ENCODE measurements around the gene TNS1. TPM values are rescaled to one million over a fixed set of nuclear protein-coding genes. Genes with fewer than 3 reads are reported as not detected.
"Not testable (repeated sequence)": the region's sequence is repeated elsewhere in the genome, so short reads cannot be mapped to it uniquely, and the experiment has no call there.

The TNS1 gene
- total RNA-seq, 2 experiments from 2014 or later = 0.92 to 0.97 TPM

DNA sequence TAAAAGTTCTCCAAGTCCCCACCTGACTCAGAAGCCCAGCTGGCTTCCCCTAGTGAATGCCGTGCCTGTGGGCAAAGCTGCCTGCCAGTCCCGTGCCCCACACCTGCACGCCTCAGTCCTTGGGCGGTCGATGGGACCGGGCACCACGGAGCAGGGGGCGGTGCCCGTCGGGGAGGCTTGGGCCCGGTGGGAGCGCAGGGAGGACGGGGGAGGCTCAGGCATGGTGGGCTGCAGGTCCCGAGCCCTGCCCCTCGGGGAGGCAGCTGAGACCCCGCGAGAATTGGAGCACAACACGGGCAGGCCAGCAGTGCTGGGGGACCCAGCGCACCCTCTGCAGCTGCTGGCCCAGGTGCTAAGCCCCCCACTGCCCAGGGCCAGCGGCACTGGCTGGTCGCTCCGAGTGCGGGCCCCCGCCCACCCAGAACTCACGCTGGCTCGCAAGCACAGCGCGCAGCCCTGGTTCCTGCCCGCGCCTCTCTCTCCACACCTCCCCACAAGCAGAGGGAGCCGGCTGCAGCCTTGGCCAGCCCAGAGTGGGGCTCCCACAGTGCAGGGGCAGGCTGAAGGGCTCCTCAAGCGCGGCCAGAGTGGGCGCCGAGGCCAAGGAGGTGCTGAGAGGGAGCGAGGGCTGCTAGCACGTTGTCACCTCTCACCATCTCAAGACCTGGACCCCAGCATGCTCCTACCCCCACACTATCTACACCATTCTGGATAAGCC lies 215.5 kb downstream of the TNS1 start:
- peaks cover 12% of the 10 kb centered on the region for H3K9me3 Mint-ChIP-seq
- peaks cover 15% of the 10 kb centered on the region for H3K4me1 Mint-ChIP-seq (ENCODE audit: low read depth)
- CTCF ChIA-PET = interaction anchor here (1.0 to 6.8 kb wide), 11 partner anchors 13 to 282 kb away, joined by 3 to 99 read pairs (median 21); partner anchors contain the start of gene RUFY4
- no peak overlapping the region for H3K27ac Mint-ChIP-seq
- POLR2A ChIA-PET = no interaction called here
- intact Hi-C loops (cut with micrococcal nuclease) = no loop called here
- peaks cover 5% of the 10 kb centered on the region for H3K36me3 Mint-ChIP-seq
- no peak overlapping the region for H3K4me3 Mint-ChIP-seq
- no peaks in the 10 kb centered on the region for H3K27me3 Mint-ChIP-seq
- no peak for DNase-seq

DNA sequence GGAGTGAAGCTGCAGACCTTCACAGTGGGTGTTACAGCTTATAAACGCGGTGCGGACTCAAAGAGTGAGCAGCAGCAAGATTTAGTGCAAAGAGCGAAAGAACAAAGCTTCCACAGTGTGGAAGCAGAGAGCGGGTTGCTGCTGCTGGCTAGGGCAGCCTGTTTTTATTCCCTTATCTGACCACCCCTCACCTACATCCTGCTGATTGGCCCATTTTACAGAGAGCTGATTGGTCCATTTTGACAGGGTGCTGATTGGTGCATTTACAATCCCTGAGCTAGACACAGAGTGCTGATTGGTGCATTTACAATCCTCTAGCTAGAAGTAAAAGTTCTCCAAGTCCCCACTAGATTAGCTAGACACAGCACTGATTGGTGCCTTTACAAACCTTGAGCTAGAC lies 216.2 kb downstream of the TNS1 start:
- DNase-seq; H3K36me3 Mint-ChIP-seq; intact Hi-C loops (cut with micrococcal nuclease); H3K27me3 Mint-ChIP-seq; H3K27ac Mint-ChIP-seq; POLR2A ChIA-PET; H3K4me3 Mint-ChIP-seq: not testable (repeated sequence)
- Mint-ChIP-seq H3K4me1 (ENCODE audit: low read depth) (peaks cover 15% of the 10 kb centered on the region), H3K9me3 (peaks cover 12% of the 10 kb centered on the region)
- CTCF ChIA-PET = interaction anchor here (0.9 to 6.8 kb wide), 23 partner anchors 11 to 1083 kb away, joined by 3 to 99 read pairs (median 8); partner anchors contain the start of gene RUFY4

DNA sequence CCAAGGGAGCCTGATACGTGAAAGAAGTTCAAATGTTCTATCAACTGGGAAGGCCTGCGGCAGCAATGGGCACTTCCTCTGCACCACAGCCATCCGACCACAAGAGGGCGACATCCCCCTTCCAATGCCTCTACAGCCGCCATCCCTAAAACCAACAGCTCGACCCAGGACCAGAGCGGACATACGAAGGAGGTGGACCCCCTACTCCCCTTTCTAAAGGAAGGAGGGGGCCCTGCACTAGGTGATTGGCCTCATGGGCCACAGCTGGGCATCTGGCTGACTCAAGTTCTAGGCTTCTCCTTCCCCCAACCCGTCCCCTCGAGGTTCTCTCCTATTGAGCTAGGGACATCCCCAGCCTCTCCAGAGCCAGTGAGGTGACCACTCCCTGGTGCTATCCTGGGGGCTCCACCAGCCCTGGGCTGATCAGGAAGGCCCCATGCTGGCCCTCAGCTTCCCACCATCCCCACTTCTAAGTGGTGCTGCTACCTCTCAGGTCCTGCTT lies 217.2 kb downstream of the TNS1 start:
- Mint-ChIP-seq H3K36me3 (peaks cover 5% of the 10 kb centered on the region), H3K27ac (no peak overlapping the region), H3K9me3 (peaks cover 12% of the 10 kb centered on the region), H3K27me3 (no peaks in the 10 kb centered on the region), H3K4me1 (ENCODE audit: low read depth) (peaks cover 21% of the 10 kb centered on the region), H3K4me3 (no peak overlapping the region)
- CTCF ChIA-PET = interaction anchor here (0.7 to 6.8 kb wide), 45 partner anchors 9 to 1207 kb away, joined by 3 to 99 read pairs (median 5); partner anchors contain the start of gene RUFY4
- POLR2A ChIA-PET = interaction anchor here (0.7 kb wide), 1 partner anchor 201 kb away, joined by 3 read pairs; no protein-coding TSS in a partner anchor
- intact Hi-C loops (cut with micrococcal nuclease) = loop anchor here (1.0 kb wide), 4 partner anchors 101 to 283 kb away; no protein-coding TSS in a partner anchor
- DNase-seq = peak; percentile 85

DNA sequence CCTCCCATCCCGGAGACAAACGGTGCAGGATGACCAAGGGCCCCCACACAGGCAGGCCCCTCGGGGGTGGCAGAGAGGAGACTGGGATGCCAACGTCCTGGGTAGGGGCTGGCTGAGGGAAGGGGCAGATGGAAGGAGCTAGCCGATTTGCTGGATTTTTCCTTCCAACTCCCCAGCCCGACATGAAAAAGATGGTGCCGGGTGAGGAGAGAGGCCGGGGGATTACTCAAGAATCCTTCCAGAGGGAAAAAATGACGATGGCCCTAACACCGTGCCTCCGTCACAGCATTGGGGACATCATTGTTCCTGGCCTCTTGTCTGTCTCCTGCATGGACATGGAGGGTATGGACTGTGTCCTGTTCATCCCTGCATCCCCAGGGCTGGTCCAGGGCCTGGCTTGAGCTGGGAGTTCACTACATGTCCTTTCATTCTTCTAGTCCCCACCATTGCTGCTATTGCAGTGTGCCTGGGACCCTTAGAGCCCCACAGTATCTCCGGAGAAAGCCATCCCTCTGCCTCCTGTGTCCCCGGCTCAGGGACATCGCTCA lies 217.7 kb downstream of the TNS1 start:
- CTCF ChIA-PET = interaction anchor here (0.7 to 6.8 kb wide), 41 partner anchors 9 to 1206 kb away, joined by 3 to 99 read pairs (median 5); partner anchors contain the start of genes AAMP, PNKD and RUFY4
- intact Hi-C loops (cut with micrococcal nuclease) = loop anchor here (1.0 kb wide), 4 partner anchors 101 to 283 kb away; no protein-coding TSS in a partner anchor
- Mint-ChIP-seq H3K9me3 (peaks cover 12% of the 10 kb centered on the region), H3K27me3 (no peaks in the 10 kb centered on the region), H3K27ac (no peak overlapping the region), H3K4me3 (no peak overlapping the region), H3K36me3 (peaks cover 5% of the 10 kb centered on the region), H3K4me1 (ENCODE audit: low read depth) (peaks cover 17% of the 10 kb centered on the region)
- no peak for DNase-seq
- POLR2A ChIA-PET = interaction anchor here (0.7 kb wide), 1 partner anchor 202 kb away, joined by 3 read pairs; no protein-coding TSS in a partner anchor

- intact Hi-C loops (cut with micrococcal nuclease) = no loop called here
Measured at GRCh38 chr2:217783243-217783642, 219.6 kb downstream of the TNS1 start.

DNA sequence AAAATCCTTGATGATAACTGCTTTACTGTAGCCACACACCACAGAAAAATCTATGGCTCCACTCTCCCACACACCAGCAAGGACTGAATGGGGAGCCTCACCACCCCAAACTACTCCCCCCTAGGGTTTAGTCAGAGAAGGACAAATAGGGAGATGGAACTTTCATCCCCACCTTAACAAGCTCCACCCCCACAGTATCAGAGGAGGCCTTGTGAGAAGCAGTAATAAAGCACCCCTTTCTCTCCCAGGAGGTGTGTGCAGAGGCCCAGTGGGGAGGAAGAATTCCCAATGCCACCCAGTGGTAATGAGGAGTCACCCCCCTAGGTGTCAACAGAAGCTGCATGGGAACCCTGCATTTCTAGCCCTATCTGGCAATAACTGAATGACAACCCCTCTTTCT lies 224.9 kb downstream of the TNS1 start:
- Mint-ChIP-seq H3K9me3 (peaks cover 2% of the 10 kb centered on the region), H3K4me1 (ENCODE audit: low read depth) (peaks cover 22% of the 10 kb centered on the region), H3K36me3 (no peaks in the 10 kb centered on the region), H3K4me3 (no peak overlapping the region), H3K27me3 (no peaks in the 10 kb centered on the region), H3K27ac (no peak overlapping the region)
- intact Hi-C loops (cut with micrococcal nuclease) = no loop called here
- no peak for DNase-seq
- ChIA-PET POLR2A (no interaction called here), CTCF (interaction anchor here (1.3 to 9.2 kb wide), 2 partner anchors 10 to 111 kb away, joined by 3 to 99 read pairs; no protein-coding TSS in a partner anchor)

More at GRCh38 chr2:217783243-217783642, 219.6 kb downstream of the TNS1 start:
- Mint-ChIP-seq H3K4me3 (no peak overlapping the region), H3K4me1 (ENCODE audit: low read depth) (peaks cover 22% of the 10 kb centered on the region), H3K27ac (no peak overlapping the region), H3K9me3 (peaks cover 12% of the 10 kb centered on the region), H3K27me3 (no peaks in the 10 kb centered on the region), H3K36me3 (peaks cover 5% of the 10 kb centered on the region)
- ChIA-PET CTCF (interaction anchor here (0.9 to 1.4 kb wide), 5 partner anchors 9 to 209 kb away, joined by 3 to 6 read pairs (median 3); no protein-coding TSS in a partner anchor), POLR2A (interaction anchor here (0.7 kb wide), 1 partner anchor 600 kb away, joined by 3 read pairs; no protein-coding TSS in a partner anchor)
- no peak for DNase-seq

- Mint-ChIP-seq H3K9me3 (no peaks in the 10 kb centered on the region), H3K36me3 (no peaks in the 10 kb centered on the region), H3K4me1 (ENCODE audit: low read depth) (peaks cover 22% of the 10 kb centered on the region), H3K27me3 (no peaks in the 10 kb centered on the region), H3K27ac (no peak overlapping the region), H3K4me3 (no peak overlapping the region)
- ChIA-PET CTCF (interaction anchor here (1.6 to 9.2 kb wide), 2 partner anchors 11 to 20 kb away, joined by 6 to 99 read pairs; no protein-coding TSS in a partner anchor), POLR2A (no interaction called here)
- no peak for DNase-seq
- intact Hi-C loops (cut with micrococcal nuclease) = no loop called here
Measured at GRCh38 chr2:217776631-217777030, 226.2 kb downstream of the TNS1 start.

DNA sequence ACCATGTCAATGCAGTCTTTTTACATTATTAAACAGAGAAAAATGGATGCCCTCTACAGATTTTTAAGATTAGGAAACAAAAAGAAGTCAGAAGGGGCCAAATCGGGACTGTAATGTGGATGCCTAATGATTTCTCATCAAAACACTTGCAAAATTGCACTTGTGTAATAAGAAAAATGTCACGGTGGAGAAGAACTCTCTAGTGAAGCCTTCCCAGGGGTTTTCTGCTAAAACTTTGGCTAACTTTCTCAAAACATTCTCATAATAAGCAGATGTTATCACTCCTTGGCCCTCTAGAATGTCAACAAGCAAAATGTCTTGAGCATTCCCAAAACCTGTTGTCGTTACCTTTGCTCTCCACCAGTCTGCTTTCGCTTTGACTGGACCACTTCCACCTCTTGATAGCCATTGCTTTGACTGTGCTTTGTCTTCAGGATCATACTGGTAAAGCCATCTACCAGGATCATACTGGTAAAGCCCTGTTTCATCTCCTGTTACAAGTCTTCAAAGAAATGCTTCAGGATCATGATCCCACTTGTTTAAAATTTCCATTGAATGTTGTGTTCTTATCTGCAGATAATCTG lies 226.8 kb downstream of the TNS1 start:
- Mint-ChIP-seq H3K27ac (no peak overlapping the region), H3K27me3 (no peaks in the 10 kb centered on the region), H3K4me3 (no peak overlapping the region), H3K9me3 (no peaks in the 10 kb centered on the region), H3K4me1 (ENCODE audit: low read depth) (peaks cover 18% of the 10 kb centered on the region), H3K36me3 (no peaks in the 10 kb centered on the region)
- CTCF ChIA-PET = interaction anchor here (1.4 to 9.2 kb wide), 3 partner anchors 12 to 63 kb away, joined by 4 to 99 read pairs (median 6); no protein-coding TSS in a partner anchor
- intact Hi-C loops (cut with micrococcal nuclease) = no loop called here
- no peak for DNase-seq
- POLR2A ChIA-PET = no interaction called here

GRCh38 chr2:217774232-217774631 lies 228.6 kb downstream of the TNS1 start:
- H3K9me3 Mint-ChIP-seq = no peaks in the 10 kb centered on the region

DNA sequence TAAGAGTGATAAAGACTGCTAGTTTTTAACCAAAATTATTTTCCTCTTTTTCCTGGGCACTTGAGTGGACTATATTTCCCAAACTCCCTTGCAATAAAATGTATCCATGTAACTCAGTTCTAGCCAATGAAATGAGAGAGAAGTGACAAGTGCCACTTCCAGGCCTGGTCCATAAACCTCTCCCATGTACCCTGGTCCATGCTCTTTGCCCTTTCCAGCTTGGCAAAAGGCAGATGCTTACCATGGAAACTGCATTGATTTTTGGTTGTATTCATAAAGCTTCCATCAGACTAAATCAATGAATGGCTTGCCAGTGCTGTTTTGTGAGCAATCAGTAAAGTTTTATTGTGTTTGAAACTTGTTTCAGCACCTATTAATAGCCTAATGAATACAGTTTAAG lies 229.3 kb downstream of the TNS1 start:
- Mint-ChIP-seq H3K9me3 (no peaks in the 10 kb centered on the region), H3K27me3 (no peaks in the 10 kb centered on the region), H3K27ac (no peak overlapping the region), H3K36me3 (no peaks in the 10 kb centered on the region), H3K4me3 (no peak overlapping the region), H3K4me1 (ENCODE audit: low read depth) (peaks cover 3% of the 10 kb centered on the region)
- ChIA-PET CTCF (interaction anchor here (0.5 to 9.2 kb wide), 2 partner anchors 10 to 14 kb away, joined by 3 to 99 read pairs; no protein-coding TSS in a partner anchor), POLR2A (interaction anchor here (0.6 kb wide), 1 partner anchor 210 kb away, joined by 5 read pairs; no protein-coding TSS in a partner anchor)
- intact Hi-C loops (cut with micrococcal nuclease) = no loop called here
- DNase-seq = no peak

More at GRCh38 chr2:217774232-217774631, 228.6 kb downstream of the TNS1 start:
- H3K27me3 Mint-ChIP-seq = no peaks in the 10 kb centered on the region
- CTCF ChIA-PET = interaction anchor here (0.5 to 9.2 kb wide), 3 partner anchors 9 to 61 kb away, joined by 3 to 99 read pairs (median 4); no protein-coding TSS in a partner anchor
- H3K4me3 Mint-ChIP-seq = no peak overlapping the region
- DNase-seq = no peak
- intact Hi-C loops (cut with micrococcal nuclease) = no loop called here
- peaks cover 6% of the 10 kb centered on the region for H3K4me1 Mint-ChIP-seq (ENCODE audit: low read depth)
- H3K36me3 Mint-ChIP-seq = no peaks in the 10 kb centered on the region
- H3K27ac Mint-ChIP-seq = no peak overlapping the region
- POLR2A ChIA-PET = no interaction called here

GRCh38 chr2:217766356-217766755 lies 236.4 kb downstream of the TNS1 start:
- Mint-ChIP-seq H3K27me3 (peaks cover 7% of the 10 kb centered on the region), H3K27ac (no peak overlapping the region), H3K9me3 (peaks cover 21% of the 10 kb centered on the region), H3K36me3 (peaks cover 7% of the 10 kb centered on the region), H3K4me3 (no peak overlapping the region), H3K4me1 (ENCODE audit: low read depth) (no peaks in the 10 kb centered on the region)
- no peak for DNase-seq
- intact Hi-C loops (cut with micrococcal nuclease) = no loop called here
- ChIA-PET CTCF (no interaction called here), POLR2A (no interaction called here)
